HG03565 (cell line): ENCODE data around the gene ALK.

ENCODE experiments used
- ATAC-seq: cut with Tn5 transposase; IDR thresholded peaks from one replicate; pipeline ENCODE4 v1.9.1; 2021; ENCODE audit warnings: mild to moderate bottlenecking, moderate library complexity; ENCODE audit not compliant: unreplicated experiment

Gene ALK

DNA sequence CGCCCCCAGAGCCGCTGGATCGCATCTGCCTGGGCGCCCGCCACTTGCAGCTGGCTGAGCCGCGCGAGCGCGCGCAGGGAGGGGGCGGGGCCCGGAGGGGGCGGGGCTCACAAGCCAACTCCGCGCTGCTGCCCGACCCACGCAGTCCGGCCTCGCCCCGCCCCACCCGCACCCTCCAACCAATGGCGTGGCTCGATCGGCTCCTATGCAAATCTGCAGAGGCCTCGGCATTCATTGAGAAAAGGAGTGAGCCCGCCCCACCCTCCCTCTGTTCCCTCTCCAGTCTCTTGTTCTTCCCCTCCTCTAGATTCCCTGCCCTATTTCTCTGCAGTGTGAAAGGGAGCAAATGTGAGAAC lies at the start of gene ALK:
Gene ALK, minus strand, starts transcription at position 27 of the 356 bp plus-strand sequence. CDS start 927 bp downstream, outside the sequence.
- no peak for ATAC-seq

DNA sequence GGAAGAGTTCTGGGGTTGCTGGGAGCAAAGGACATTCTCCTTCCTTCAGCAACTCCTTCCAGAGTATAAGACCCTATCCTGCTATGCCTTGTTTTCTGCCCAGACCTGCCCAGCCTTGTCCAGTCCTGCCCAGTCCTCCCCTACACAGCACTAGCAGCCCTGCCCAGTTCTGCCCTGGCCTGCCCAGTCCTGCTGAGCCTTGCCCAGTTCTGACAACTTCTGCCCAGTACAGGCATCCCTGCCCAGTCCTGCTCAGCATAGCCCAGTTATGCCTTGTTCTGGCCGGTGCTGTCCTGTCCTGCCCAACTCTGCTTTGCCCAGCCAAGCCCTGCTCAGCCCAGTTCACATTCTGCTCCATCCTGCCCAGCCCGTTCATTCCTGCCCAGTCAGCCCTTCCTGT lies 44.9 kb upstream of the ALK start:
- no peak for ATAC-seq

DNA sequence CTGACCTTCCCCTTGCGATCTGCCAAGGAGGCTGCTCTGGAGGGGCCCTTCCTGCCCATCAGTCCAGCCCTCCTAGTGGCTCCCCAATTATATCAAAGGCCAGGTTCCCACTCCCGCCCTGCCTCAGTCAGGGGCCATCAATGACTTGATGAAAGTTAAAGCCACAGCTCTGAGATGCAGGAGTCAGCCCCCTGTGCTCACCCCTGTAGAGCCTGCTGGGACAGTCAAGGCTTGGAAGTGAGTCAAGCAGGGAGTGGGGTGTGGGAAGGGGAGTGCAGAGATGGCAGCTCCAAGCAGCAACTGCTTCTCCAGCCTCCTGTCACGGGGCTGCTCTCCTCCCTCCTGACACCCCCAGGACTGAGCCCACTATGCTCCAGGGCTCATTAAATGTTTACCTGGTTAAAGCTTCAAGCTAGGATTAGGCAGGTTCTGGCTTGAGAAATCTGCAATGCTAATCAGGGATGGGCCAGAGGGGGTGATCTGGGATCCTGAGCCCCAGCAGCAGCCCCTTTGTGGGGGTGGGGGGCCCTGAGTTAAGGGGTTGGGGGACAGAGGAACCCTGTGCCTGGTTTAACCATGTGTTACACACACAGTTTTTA lies 42.7 kb upstream of the ALK start:
- ATAC-seq, result no peak

DNA sequence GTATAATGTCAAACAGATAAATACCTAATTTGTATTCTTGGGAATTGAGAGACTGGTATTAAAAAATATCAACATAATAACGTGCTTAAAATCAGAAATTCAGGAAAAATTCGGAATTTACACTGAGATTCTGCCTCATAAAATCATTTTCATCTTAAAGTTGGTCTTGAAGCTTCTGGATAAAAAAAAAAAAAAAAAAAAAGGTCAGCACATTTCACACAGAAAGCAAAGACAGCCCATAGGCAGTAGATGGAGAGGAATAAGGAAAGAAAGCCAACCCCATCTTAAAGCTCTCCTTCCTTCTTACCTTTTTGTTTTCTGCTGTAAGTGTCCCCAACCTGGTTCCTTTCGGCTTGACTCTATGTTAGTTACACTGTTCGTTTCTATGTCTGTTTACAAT lies 41.5 kb upstream of the ALK start:
- ATAC-seq, result no peak

DNA sequence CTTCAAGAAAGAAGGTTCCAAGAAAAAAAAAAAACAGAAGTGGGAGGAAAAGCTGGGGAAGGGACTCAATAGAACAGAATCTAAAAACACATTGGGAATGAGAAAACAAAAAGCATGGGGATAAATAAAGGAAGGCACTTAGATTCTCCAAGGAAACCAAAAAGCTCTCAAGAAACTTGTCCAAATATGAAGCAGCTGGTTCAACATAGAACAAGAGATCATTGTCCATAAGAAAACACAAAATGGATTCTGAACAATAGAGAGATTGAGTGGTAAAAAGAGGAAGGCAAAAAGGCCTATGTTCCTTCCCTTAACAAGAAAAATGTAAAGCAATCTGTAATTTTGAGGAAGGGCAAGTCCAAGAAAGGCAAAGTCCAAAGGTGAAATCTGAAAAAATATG lies 32.9 kb upstream of the ALK start:
- ATAC-seq, result no peak

DNA sequence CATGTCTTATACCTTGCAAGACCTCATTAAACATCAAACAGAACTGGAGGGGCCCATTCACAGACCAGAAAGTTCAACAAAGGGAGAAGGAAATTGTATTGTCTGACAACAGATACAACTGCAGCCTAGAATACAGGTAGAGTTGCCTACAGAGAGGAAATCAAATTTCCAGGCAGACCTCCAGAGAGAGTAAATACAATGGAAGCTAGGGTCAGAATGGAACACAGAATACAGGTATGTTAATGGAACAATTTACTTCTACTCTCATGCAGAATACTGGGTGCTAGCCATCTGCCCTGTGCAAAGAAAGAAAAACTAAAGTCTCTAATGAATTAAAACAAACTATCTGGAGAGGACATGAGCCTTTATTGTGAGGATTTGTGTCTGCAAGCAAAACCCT lies 31.6 kb upstream of the ALK start:
- ATAC-seq, result no peak

DNA sequence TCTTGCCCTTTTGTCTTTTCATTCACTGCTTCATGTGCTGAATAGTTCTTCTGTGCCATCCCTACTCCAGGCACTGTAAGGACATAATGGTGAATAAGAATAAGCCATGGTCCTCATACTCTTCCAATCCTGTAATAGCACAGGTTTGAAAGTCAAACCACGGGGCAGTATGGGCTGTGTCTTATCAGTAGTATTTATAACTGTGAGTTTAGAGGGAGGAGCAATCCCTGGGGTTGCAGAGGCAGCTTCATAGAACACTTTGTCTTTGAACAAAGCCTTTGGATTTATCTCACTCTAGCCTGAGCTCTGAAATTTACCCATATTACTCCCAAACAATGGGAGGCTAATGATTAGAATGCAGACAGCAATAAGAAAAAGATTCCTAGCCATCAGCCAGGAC lies 30.2 kb upstream of the ALK start:
- no peak for ATAC-seq

DNA sequence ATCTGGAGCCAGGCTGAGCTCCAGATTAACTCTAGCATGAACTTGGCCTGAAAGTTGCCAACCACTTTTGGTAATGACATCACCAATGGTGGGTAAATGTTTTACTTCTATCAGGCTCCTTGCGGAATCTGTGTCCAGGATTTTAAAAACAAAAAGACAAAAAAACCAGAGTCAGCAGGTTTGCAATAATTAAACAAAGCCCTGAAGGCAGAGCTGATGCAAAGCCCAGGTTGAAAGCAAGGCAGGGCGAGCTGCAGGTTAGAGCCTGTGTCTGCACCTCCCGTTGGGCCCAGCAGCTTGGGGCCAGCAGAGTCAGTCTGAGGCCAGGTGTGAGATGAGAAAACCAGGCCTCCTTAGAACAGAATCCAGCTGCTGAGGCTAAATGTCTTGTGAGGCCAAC lies 29.1 kb upstream of the ALK start:
- no peak for ATAC-seq

DNA sequence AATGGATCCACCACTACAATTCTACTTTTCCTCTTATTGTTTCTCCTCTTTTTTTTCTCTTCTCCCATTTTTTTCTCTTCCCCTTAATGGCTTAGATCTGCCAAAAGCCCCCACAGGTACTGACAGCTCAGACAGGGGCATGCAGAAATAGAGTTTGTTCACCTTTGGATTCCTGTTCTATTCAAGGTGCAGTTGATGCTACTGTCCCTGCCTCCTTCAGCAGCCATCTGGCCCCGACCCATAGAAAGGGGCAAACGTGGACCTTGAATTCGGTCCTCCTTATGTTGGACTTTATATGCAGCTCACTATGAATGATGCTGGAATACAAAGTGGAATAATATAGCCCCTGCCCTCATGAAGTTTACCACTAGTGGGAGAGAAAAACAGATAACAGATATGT lies 27.7 kb upstream of the ALK start:
- no peak for ATAC-seq

DNA sequence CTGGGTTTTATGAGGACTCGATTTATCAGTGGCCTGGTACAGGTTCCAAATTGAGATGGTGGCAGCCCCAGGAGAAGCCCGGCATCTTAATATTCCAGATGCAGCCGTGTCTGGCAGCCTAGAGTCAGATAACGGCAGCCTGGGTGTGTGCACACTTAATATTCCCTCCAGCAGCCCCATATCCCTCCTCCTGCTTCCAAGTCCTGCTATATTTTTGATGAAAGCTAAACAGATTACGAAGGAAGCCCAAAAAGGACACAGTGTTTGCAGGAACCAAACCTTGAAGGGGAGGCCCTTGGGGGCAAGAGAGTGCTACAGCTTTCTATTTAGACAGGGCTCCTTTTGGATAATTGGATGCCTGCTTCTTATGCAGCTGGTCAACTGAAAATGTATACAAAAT lies 25.1 kb upstream of the ALK start:
- no peak for ATAC-seq

DNA sequence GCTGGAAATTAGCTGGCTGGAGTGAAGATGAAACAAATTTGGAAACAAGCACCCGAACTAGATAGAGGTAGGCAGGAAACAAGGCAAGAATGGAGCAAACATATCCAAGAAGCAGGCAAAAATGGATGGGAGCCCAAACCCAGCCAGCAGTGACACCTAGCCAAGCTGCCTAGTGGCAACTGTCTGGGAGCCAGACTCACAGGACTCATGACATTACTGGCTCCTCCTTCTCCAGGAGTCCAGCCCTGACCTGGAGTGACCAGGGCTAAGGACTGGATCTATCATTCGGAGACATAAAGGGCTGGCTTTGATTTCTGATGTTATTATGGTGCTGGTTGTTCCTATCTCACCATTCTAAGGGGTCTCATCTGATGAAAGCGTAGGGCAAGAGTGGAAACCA lies 21.3 kb upstream of the ALK start:
- ATAC-seq, result no peak

DNA sequence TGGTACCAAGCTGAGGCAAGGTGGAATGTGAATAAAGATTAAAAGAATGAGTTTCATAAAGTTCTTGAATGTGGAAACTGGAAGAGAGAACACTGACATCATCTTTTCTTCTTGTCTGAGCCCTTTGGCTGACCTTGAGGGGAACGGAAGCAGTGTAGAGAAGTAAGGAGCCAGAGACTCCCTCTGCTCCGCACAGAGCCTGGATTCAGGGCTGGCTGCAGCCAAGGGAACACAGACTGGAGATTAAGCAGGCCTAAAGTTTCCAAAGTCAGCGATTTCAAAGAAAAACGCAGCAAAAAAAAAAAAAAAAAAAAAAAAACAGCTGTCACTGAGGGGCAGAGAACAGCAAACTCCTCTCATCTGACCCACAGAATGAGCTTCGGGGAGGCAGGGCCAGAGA lies 19.3 kb upstream of the ALK start:
- ATAC-seq, result no peak

DNA sequence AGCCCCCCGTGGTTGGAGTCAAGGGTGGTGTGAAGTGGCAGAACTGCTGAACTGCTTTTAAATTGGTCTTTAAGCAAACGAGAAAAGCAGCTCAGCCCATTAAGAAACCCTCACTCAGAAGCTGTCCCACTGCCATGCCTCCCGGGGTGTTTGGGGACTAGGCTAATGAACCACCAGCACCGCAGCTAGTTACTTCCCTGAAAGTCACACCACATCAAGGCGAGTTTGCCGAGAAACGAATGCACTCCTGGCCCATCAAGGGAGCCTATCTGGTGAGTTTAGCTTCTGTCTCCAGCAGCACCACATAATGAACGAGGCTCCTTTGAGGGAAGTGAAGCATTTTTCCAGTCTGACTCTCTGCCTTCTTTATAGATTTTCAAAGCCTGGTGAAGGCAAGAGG lies 14.6 kb upstream of the ALK start:
- ATAC-seq, result no peak

DNA sequence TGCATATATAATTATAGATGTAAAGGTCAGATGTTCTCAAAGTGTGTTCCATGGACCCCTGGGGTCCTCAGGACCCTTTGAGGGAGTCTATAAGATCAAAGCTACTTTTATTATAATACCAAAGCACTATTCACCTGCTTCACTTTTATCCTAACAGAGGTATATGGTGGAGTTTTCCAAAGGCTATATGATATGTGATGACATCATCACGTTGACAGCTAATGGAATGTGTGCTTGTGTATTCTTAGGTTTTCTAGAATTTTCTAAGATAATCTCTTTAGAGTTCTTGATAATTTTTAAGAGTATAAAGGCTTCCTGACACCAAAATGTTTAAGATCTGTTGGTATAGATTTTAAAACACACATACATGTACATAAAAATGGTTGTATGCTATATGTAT lies 10.4 kb upstream of the ALK start:
- ATAC-seq, result no peak

DNA sequence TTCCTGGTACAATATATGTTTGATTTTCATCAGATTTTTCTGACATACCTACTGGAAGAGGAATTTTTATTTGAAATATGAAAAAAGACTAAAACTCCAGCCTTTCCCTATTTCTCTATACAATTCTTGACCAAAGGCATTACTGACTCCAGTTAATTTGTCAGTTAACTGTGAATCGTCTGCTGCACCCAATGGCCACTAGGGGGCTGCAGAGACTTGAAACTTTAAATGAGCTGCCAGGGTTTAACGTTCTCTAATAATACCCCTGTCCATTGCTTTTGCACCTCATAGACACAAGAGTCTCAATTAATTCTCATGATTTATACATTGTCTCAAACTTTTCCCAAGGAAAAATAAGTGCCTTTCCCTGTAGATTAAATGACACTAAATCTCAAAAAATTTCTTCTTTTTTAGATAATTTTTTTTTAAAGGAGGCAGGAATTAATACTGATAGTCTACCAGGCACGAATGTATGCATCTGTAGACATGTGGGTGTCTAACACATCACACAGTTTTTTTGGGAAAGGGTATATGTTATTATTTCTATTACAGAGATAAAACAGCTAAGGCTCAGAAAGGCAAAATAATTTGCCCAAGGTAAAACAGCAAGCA lies 1.8 kb upstream of the ALK start:
- no peak for ATAC-seq

DNA sequence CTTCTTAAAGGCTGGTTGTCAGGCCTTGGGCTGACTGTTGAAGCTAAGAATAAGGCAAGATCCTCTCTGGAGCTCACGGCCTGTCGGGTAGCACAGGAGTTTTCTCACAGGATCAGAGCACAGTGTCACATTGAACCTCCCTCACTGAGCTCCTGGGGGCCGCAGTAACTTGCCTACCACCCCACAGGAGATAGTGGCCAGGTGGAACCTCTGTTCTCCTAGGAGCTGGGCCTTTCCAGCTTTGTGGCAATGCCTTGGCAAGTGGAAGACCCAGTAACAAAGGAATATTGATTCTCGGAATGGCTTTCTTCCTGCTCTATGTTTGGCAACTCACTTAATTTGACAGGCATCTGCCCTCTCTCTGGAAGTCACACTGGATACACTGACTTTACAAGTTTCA lies 1.2 kb upstream of the ALK start:
- no peak for ATAC-seq

DNA sequence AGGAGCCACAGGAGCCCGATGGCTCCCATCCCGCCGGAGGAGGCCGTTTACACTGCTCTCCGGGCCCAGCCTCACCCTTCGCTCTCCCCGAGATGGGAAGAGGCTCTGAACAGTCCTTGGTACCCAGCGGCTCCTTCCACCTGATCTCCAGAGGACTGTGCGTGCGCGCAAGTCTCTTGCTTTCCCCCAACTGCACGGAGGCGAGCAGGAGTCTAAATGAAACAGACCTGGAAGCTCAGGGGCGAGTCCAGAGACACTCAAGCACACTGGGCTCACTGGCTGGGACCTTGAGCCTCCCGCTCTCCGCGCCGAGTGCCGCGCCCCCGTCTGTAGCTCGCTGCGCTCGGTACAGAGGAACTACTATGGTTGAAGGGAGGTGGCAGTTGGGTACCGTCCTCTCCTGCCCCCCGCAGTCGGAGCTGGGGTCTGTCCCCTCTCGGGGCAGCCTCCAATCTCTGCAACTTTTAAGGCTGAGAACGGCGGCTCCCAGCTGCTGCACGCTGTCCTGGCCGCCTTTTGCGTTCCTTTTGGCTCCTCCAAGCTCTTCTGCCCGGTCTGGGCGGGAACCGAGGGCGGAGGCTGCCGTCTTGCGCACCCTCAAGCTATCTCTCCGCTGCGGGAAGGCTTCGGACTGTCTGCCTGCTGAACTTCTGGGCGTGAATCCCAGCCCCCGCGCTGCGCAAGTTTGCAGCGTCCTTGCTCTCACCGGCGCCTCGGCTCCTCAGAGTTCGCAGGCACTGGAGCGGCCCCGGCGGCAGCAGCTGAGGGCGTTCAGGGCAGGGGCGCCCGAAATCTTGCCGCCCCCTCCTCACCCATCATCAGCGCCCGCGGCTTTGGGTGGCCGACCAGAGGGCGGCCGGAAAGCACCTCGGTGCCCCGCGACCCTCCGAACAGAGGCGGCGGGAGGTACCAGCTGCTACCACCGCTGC lies 491 bp downstream of the ALK start:
- ATAC-seq, result no peak

DNA sequence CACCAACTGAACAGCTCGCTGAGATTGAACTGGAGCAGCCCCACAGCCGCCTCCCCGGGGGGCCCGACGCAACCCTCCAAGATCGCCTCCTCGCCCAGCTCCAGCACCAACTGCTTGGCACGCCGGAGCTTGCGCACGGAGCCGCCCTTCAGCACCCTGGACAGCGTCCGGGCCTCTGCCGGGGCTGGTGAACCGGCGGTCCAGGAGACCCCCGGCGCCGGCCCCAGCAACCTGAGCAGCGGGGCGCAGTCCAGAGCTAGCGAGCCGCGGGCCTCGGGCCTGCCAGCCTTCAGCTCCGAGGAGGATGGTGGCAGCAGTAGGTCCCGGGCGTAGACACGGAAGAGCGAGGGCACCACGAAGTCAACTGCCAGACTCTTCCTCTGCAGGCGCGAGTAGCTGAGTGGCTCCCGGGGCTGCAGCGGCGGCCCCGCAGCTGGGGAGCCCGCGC lies 1.2 kb downstream of the ALK start:
- no peak for ATAC-seq

DNA sequence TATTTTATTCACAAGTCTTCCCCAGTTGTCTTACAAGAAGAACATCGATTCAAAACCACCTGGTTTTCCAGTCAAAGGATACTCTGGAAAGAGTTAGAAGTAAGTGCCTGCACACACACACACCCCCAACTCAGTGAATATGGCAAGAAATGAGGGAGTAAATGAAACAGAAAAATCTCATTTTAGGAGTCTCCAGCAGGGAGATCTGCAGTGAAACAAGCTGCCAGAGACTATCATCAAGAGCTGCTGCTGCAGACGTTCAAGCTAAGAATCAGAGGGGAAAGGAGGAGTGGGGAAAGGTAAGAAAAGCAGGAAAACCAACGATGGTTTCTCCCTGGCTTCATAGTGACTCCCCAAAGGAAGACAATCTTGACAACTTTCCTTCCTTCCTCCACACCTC lies 2.4 kb downstream of the ALK start:
- ATAC-seq, result no peak

DNA sequence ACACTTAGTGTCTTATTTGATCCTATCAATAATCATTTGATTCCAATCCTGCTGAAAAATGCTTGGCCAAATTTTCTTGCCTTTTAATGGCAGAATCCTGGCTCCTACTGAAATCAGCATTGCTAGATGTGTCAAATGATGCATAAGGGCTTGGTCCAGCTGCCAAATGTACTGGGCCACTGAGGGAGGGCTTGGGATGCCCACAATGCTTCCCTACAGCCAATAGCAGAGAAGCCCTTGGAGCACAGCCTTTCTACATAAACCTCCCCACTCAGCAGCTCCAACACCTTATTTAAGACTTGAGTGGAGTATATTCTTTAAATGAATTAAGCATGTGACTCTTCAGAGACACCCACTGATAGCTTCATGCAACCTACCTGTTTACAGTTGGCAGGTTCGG lies 3.6 kb downstream of the ALK start:
- no peak for ATAC-seq

DNA sequence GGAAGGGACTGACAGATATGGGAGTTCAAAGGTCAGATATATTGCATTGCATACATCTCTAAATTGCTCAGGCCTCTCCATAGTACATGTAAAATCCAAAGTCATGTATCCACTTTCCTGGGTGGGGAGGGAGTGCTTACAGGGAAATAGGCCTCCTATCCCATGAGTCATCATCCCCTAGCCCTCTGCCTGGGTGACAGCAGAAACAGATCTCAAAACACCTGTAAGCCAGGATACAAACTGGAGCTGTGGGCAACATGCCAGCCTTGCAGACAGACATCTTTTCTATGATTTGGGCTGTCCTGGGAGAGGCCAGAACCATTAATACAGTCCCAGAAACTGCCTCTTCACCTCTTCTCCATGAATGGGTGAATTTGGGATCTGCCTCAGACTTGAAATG lies 4.8 kb downstream of the ALK start:
- ATAC-seq, result no peak

DNA sequence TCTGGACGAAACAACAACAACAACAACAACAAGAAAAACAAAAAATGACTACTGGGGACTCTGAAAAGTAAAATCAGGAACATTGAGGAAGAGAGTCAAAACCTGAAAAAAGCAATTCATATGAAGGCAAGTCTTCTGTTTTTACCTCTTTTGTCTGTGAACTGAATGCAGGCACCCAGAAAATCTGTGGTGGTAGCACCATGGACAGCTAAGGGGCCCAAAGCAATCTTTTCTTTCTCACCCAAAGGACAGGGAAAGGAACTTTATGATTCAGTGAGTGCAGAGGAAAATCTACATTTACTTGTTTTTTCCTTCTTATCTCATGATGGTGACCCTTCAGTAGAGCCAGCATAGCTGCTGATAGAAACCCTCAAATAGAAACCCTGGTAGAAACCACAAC lies 10.4 kb downstream of the ALK start:
- no peak for ATAC-seq
